ENCODE measurements around the gene RGMA.

RGMA gene

DNA sequence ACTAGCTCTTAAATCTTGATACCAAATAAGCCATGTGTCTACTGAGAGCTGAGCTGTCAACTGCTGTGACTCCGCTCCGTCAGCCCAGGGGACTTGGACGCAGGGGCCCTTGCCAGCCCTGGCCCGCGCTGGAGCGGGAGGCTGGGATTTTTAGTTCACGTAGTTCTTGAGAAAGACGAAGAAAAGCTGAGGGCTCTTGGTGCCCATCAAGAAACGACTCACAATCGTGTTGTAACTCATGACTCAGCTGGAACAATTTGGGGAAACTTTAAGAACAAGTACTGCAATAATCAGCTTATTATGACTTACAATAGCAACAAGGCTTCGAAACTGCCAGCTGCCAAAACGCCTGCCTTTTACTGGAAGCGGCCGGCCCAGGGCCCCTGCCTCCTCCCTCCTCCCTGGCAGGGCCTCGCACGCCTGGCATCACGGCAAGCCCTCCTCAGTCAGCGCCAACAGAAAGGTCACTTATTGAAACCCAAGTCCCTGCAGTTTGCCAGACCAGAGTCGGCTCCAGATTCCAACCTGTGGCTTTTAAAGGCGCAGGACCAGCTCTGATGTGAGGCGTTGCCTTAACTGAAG, 60.3 kb downstream of the RGMA start:
- H3K9me3 ChIP-seq (ENCODE audit: control insufficient read depth, low read depth, low read length) = no peaks in the 10 kb centered on the region
- no peaks in the 10 kb centered on the region for H3K27me3 ChIP-seq (ENCODE audit: control insufficient read depth, insufficient read depth, low read length)
- H3K4me1 ChIP-seq (ENCODE audit: control insufficient read depth, low read depth, low read length) = no peaks in the 10 kb centered on the region
- H3K27ac ChIP-seq (ENCODE audit: low read length) = no peak overlapping the region
- peaks cover 36% of the 10 kb centered on the region for H3K36me3 ChIP-seq (ENCODE audit: control insufficient read depth, low read depth, low read length)
- no peak overlapping the region for H3K9ac ChIP-seq (ENCODE audit: low read length)
- H3K4me3 ChIP-seq (ENCODE audit: low read length) = no peak overlapping the region

DNA sequence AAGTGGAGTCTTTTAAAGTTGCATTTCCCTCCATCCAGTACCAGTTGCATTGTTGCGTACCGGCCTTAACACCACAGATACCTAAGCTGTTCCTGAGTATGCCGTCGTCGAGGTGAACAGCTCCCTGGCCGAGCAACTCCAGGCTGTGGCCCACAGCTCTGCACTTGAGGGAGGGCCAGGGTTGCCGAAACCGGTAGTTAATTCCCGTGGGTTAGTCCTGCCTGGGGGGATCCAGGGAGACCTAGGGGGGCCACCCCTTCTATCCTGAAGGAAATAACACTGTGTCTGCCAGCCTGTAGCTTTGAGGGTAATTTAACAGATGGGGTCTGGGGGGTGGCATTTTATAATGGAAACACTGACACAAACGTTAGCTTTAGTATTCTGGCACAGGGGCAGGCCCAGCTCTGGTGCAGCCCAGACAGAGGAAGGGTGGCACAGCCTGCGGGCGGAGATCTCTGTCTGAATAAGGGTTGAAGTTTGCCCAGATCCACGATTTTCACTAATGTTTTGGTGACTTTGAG, 60.8 kb downstream of the RGMA start:
- H3K9me3 ChIP-seq (ENCODE audit: control insufficient read depth, low read depth, low read length) = no peaks in the 10 kb centered on the region
- H3K27ac ChIP-seq (ENCODE audit: low read length) = no peak overlapping the region
- H3K27me3 ChIP-seq (ENCODE audit: control insufficient read depth, insufficient read depth, low read length) = no peaks in the 10 kb centered on the region
- H3K9ac ChIP-seq (ENCODE audit: low read length) = no peak overlapping the region
- peaks cover 42% of the 10 kb centered on the region for H3K36me3 ChIP-seq (ENCODE audit: control insufficient read depth, low read depth, low read length)
- no peak overlapping the region for H3K4me3 ChIP-seq (ENCODE audit: low read length)
- H3K4me1 ChIP-seq (ENCODE audit: control insufficient read depth, low read depth, low read length) = no peaks in the 10 kb centered on the region

DNA sequence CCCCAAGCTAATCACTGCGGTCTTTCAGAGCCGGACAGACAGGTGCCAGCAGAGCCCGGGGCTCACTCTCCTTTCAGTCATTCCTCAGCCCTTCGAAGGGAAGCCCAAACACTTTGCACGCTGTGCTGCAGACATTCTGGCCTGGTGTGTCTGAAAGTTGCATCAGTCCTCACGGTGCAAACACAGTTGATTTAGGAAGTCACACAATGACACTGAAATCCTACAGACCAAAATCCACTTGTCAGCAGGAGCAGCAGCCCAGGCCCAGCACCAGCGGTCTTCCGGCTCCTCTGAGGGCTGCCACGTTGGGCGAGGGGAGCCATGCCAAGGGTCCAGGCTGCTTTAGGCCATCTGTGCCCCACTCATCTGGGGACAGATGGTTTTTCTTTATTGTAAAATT, 61.6 kb downstream of the RGMA start:
- Histone ChIP-seq H3K4me1 (ENCODE audit: control insufficient read depth, low read depth, low read length) (no peaks in the 10 kb centered on the region), H3K27ac (ENCODE audit: low read length) (no peak overlapping the region), H3K9me3 (ENCODE audit: control insufficient read depth, low read depth, low read length) (no peaks in the 10 kb centered on the region), H3K4me3 (ENCODE audit: low read length) (no peak overlapping the region), H3K36me3 (ENCODE audit: control insufficient read depth, low read depth, low read length) (peaks cover 49% of the 10 kb centered on the region), H3K27me3 (ENCODE audit: control insufficient read depth, insufficient read depth, low read length) (no peaks in the 10 kb centered on the region), H3K9ac (ENCODE audit: low read length) (no peak overlapping the region)

DNA sequence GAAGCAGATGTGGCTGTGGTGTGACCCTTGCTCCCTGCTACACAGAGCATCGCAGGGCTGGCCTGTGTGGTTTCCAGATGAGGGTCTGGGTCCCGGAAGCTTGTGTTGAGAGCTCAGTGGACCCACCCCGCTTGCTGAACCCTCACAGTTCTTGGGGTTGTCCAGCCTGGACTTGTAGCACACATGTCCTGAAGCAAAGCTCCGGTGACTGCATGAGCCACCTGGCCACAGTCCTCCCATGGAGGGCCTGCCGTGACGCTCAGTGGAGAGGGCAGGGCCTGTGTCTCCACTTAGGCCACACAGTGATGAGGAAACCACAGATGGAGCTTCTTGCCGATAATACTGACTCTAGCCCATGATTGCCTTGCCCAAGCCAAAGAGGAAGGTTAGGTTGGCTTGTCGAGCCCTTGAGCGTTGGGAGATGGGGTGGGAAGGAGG, 62.6 kb downstream of the RGMA start:
- Histone ChIP-seq H3K4me3 (ENCODE audit: low read length) (no peak overlapping the region), H3K9me3 (ENCODE audit: control insufficient read depth, low read depth, low read length) (no peaks in the 10 kb centered on the region), H3K4me1 (ENCODE audit: control insufficient read depth, low read depth, low read length) (no peaks in the 10 kb centered on the region), H3K9ac (ENCODE audit: low read length) (no peak overlapping the region), H3K27ac (ENCODE audit: low read length) (no peak overlapping the region), H3K36me3 (ENCODE audit: control insufficient read depth, low read depth, low read length) (peaks cover 60% of the 10 kb centered on the region), H3K27me3 (ENCODE audit: control insufficient read depth, insufficient read depth, low read length) (no peaks in the 10 kb centered on the region)

DNA sequence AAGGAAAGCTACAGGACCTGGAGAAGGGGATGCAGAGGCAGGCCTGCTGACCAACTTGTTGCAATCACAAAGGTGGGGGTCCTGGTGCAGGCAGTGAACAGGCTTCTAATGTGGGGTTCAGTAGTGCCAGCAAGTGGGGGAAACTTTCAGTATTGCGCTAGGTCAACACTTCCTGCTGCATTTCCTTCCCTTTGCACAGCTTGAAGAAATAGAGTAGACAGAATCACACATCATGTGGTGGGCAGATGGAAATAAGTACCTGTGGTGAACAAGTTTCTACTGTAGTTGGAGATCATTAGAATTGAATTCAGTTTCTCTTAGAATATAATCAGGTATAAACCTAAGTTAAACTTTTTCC, 63.4 kb downstream of the RGMA start:
- Histone ChIP-seq H3K36me3 (ENCODE audit: control insufficient read depth, low read depth, low read length) (peaks cover 67% of the 10 kb centered on the region), H3K27me3 (ENCODE audit: control insufficient read depth, insufficient read depth, low read length) (no peaks in the 10 kb centered on the region), H3K27ac (ENCODE audit: low read length) (no peak overlapping the region), H3K4me3 (ENCODE audit: low read length) (no peak overlapping the region), H3K9ac (ENCODE audit: low read length) (no peak overlapping the region), H3K9me3 (ENCODE audit: control insufficient read depth, low read depth, low read length) (no peaks in the 10 kb centered on the region), H3K4me1 (ENCODE audit: control insufficient read depth, low read depth, low read length) (no peaks in the 10 kb centered on the region)

DNA sequence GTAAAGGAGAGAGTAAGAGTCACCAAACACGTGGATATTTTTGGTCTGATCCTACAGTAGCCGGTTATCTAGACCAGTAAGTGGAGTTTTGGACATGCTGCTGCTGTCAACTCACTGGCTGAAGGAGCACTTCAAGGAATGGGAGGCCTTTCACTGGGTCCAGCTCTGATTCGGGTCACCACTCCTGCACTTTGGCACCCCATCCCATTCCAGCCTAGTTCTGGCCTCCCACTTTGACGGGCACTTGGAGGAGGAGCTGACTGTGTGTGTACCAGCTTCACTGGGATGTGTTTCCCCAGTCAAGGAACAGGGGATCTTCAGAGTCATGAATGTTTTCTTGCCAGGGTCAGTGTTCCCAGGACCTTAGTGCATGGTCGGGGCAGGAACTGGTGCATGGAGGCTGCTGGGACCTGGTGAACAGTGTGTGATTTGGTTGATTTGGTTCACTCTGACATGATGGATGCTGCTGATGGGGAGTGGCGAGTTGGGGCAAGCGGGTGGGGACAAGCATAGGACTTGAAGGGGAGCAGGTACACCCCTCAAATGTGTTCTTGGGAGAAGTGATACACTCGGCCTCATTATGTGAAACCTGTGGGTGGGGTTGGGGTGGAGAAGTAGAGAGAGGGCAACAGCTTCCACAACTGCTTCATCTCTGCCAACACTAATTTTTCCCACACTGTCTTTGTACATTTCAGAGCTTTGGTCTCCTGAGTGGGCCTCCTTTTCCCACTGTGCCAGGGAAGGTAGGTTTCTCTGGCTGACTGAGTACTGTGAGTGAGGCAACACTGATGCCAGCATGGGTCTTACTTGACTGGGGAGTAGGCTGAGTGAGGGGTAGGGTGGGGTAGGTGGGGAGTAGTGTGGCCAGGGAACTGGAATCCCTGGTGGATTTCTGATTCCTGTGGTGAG, 64.0 kb downstream of the RGMA start:
- Histone ChIP-seq H3K27ac (ENCODE audit: low read length) (no peak overlapping the region), H3K9ac (ENCODE audit: low read length) (no peak overlapping the region), H3K27me3 (ENCODE audit: control insufficient read depth, insufficient read depth, low read length) (no peaks in the 10 kb centered on the region), H3K36me3 (ENCODE audit: control insufficient read depth, low read depth, low read length) (peaks cover 74% of the 10 kb centered on the region), H3K9me3 (ENCODE audit: control insufficient read depth, low read depth, low read length) (no peaks in the 10 kb centered on the region), H3K4me1 (ENCODE audit: control insufficient read depth, low read depth, low read length) (no peaks in the 10 kb centered on the region), H3K4me3 (ENCODE audit: low read length) (no peak overlapping the region)

DNA sequence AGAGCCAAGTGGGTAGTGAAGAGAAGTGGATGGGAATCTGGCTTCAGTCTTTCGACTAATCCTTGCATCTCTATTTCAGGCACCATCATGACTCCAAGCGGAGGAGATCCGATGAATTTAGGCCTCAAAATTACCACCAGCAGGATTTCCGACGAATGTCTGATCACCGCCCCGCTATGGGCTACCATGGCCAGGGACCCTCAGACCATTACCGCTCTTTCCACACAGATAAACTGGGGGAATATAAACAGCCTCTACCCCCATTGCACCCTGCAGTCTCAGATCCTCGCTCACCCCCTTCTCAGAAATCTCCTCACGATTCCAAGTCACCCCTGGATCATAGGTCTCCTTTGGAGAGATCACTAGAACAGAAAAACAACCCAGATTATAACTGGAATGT, 64.7 kb downstream of the RGMA start:
- no peak overlapping the region for H3K4me3 ChIP-seq (ENCODE audit: low read length)
- peaks cover 81% of the 10 kb centered on the region for H3K36me3 ChIP-seq (ENCODE audit: control insufficient read depth, low read depth, low read length)
- no peak overlapping the region for H3K9ac ChIP-seq (ENCODE audit: low read length)
- no peaks in the 10 kb centered on the region for H3K27me3 ChIP-seq (ENCODE audit: control insufficient read depth, insufficient read depth, low read length)
- no peak overlapping the region for H3K27ac ChIP-seq (ENCODE audit: low read length)
- no peaks in the 10 kb centered on the region for H3K4me1 ChIP-seq (ENCODE audit: control insufficient read depth, low read depth, low read length)
- H3K9me3 ChIP-seq (ENCODE audit: control insufficient read depth, low read depth, low read length) = no peaks in the 10 kb centered on the region

DNA sequence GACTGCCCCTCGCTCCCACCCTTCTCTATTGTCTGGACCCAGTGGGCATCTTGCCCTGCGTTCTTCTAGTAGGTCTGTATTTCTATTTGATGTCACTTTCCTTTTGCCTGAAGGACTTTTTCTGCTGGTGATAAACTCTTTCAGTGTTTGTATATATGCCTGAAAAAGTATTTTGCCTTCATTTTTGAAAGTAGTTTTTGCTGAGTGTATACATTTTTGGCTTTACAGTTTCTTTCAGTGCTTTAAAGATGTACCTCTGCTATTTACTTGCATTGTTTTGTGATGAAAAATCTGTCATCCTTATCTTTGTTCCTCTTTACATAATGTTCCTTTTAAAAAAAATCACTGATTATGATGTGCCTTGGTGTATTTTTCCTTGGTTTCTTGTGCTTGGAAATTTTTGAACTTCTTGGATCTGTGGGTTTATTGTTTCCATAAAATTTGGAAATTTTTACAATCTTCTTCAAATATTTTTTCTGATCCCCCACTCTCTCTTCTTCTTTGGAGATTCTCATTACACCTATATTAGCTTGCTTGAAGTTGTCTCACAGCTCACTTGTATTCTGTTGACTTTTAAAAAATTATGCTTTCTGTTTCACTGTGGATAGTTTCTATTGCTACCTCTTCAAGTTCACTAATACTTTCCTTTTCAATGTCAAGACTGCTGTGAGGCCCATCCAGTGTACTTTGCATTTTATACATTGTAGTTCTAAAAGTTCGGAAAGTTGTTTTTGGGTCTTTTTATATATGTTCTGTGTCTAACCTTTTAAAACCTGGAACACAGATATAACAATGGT, 67.8 kb downstream of the RGMA start:
- H3K4me1 ChIP-seq (ENCODE audit: control insufficient read depth, low read depth, low read length) = no peaks in the 10 kb centered on the region
- H3K27ac ChIP-seq (ENCODE audit: low read length) = no peak overlapping the region
- no peaks in the 10 kb centered on the region for H3K9me3 ChIP-seq (ENCODE audit: control insufficient read depth, low read depth, low read length)
- no peak overlapping the region for H3K4me3 ChIP-seq (ENCODE audit: low read length)
- H3K9ac ChIP-seq (ENCODE audit: low read length) = no peak overlapping the region
- H3K36me3 ChIP-seq (ENCODE audit: control insufficient read depth, low read depth, low read length) = peaks cover 97% of the 10 kb centered on the region
- H3K27me3 ChIP-seq (ENCODE audit: control insufficient read depth, insufficient read depth, low read length) = no peaks in the 10 kb centered on the region

DNA sequence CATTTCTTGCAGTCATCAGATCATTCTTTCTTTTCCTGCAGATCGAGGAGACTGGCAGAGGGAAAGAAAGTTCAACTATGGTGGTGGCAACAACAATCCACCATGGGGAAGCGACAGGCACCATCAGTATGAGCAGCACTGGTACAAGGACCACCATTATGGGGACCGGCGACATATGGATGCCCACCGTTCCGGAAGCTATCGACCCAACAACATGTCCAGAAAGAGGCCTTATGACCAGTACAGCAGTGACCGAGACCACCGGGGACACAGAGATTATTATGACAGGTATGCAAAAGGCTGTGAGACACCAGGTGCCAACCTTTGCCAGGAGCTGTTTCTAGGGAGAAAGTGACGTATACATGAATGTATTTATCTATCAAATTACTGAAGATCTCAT, 69.0 kb downstream of the RGMA start:
- H3K27ac ChIP-seq (ENCODE audit: low read length) = no peak overlapping the region
- no peak overlapping the region for H3K4me3 ChIP-seq (ENCODE audit: low read length)
- H3K36me3 ChIP-seq (ENCODE audit: control insufficient read depth, low read depth, low read length) = peaks cover 97% of the 10 kb centered on the region

DNA sequence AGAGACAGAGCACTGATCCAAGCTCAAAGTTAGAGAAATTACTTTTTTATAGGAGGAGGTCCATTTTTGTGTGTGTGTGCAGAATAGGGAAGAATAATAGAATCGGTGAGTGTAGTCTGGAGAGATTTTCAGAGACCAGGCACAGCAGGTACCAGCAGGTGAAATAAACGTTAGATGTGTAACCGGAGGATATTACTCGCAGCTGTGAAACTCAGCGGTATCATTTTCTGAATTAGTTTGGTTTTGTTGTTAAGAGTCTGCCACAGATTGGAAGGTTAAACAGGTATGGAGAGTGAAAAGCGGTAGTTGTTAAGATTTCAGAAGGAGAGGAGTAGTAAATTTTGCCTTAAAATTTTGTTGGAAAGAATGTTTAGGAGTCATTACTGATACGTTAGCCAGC, 69.9 kb downstream of the RGMA start:
- Histone ChIP-seq H3K9me3 (ENCODE audit: control insufficient read depth, low read depth, low read length) (no peaks in the 10 kb centered on the region), H3K27me3 (ENCODE audit: control insufficient read depth, insufficient read depth, low read length) (no peaks in the 10 kb centered on the region), H3K9ac (ENCODE audit: low read length) (no peak overlapping the region), H3K36me3 (ENCODE audit: control insufficient read depth, low read depth, low read length) (peaks cover 97% of the 10 kb centered on the region), H3K4me3 (ENCODE audit: low read length) (no peak overlapping the region), H3K4me1 (ENCODE audit: control insufficient read depth, low read depth, low read length) (no peaks in the 10 kb centered on the region), H3K27ac (ENCODE audit: low read length) (no peak overlapping the region)

More for the DNA sequence above, 69.0 kb downstream of the RGMA start:
- H3K4me1 ChIP-seq (ENCODE audit: control insufficient read depth, low read depth, low read length) = no peaks in the 10 kb centered on the region
- H3K27me3 ChIP-seq (ENCODE audit: control insufficient read depth, insufficient read depth, low read length) = no peaks in the 10 kb centered on the region
- H3K9me3 ChIP-seq (ENCODE audit: control insufficient read depth, low read depth, low read length) = no peaks in the 10 kb centered on the region
- H3K9ac ChIP-seq (ENCODE audit: low read length) = no peak overlapping the region

DNA sequence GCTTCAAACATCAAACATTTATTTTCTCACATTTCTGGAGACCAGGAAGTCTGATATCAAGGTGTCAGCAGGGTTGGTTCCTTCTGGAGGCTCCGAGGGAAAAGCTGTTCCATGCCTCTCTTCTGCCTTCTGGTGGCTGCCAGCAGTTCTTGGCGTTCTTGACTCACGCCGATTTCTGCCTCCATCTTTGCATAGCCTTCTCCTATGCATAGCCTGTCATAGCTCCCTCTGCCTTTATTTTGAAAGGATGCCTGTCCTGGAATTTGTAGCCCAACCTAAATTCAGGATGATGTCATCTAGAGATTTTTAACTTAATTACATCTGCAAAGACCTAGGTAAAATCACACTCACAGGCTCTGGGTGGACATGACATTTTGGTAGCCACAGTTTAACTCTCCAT, 70.4 kb downstream of the RGMA start:
- H3K27me3 ChIP-seq (ENCODE audit: control insufficient read depth, insufficient read depth, low read length) = no peaks in the 10 kb centered on the region
- no peak overlapping the region for H3K4me3 ChIP-seq (ENCODE audit: low read length)
- no peak overlapping the region for H3K9ac ChIP-seq (ENCODE audit: low read length)
- H3K9me3 ChIP-seq (ENCODE audit: control insufficient read depth, low read depth, low read length) = no peaks in the 10 kb centered on the region
- peaks cover 95% of the 10 kb centered on the region for H3K36me3 ChIP-seq (ENCODE audit: control insufficient read depth, low read depth, low read length)
- no peak overlapping the region for H3K27ac ChIP-seq (ENCODE audit: low read length)
- no peaks in the 10 kb centered on the region for H3K4me1 ChIP-seq (ENCODE audit: control insufficient read depth, low read depth, low read length)
